Stomach (tissue), 4 donors: ENCODE results near the gene AUTS2.

Experiments
- CTCF ChIP-seq, 7 experiments: fragments of 450-650 bp in 4 of 7; fragments of 200-600 bp in 3 of 7; sonication (generic) in 3 of 7; IDR thresholded peaks; one replicate each; pipeline ENCODE4 v1.5.1; 2016 to 2019; ENCODE audit warnings: antibody characterized with exemption in 7 of 7, control low read depth in 2 of 7, mild to moderate bottlenecking in 1 of 7
- POLR2A ChIP-seq, 4 donors: fragments of 450-650 bp; IDR thresholded peaks; one replicate each; pipeline ENCODE4 v1.6.1; 2016; ENCODE audit warnings: antibody characterized with exemption in 4 of 4, control low read depth in 2 of 4, mild to moderate bottlenecking in 1 of 4, moderate library complexity in 1 of 4

- TF ChIP-seq CTCF (IDR thresholded peaks at IDR 0.05) (no peak), POLR2A (IDR thresholded peaks at IDR 0.05) (no peak)
Measured at GRCh38 chr7:69927461-69927860, 329.2 kb downstream of the AUTS2 start.
